Coronary artery (tissue), 2 donors: ENCODE results near the gene PLEK.

Experiments
- DNase-seq: peaks from one replicate; pipeline ENCODE4 v3.0.0-alpha.2; 2017; ENCODE audit warnings: low spot score
- H3K27ac ChIP-seq, 2 donors: fragments of 200-600 bp; sonication (generic); one replicate each; pipeline ENCODE4 v1.5.1; 2016 to 2019
- H3K4me3 ChIP-seq: fragments of 200-600 bp; sonication (generic); 2 replicates; pipeline ENCODE4 v1.5.1; 2016; ENCODE audit warnings: mild to moderate bottlenecking, moderate library complexity
- TF ChIP-seq, protein P1 (sequence below): fragments of 200-600 bp; sonication (generic); IDR thresholded peaks from one replicate; pipeline ENCODE4 v1.5.1; 2019; ENCODE audit warnings: antibody characterized with exemption

PLEK gene

GRCh38 chr2:68383778-68384177 is 18.7 kb downstream of the PLEK start:
- Histone ChIP-seq H3K4me3 (no peak overlapping the region), H3K27ac (no peak overlapping the region)
- TF ChIP-seq, protein P1, sequence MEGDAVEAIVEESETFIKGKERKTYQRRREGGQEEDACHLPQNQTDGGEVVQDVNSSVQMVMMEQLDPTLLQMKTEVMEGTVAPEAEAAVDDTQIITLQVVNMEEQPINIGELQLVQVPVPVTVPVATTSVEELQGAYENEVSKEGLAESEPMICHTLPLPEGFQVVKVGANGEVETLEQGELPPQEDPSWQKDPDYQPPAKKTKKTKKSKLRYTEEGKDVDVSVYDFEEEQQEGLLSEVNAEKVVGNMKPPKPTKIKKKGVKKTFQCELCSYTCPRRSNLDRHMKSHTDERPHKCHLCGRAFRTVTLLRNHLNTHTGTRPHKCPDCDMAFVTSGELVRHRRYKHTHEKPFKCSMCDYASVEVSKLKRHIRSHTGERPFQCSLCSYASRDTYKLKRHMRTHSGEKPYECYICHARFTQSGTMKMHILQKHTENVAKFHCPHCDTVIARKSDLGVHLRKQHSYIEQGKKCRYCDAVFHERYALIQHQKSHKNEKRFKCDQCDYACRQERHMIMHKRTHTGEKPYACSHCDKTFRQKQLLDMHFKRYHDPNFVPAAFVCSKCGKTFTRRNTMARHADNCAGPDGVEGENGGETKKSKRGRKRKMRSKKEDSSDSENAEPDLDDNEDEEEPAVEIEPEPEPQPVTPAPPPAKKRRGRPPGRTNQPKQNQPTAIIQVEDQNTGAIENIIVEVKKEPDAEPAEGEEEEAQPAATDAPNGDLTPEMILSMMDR: no peak
- no peak for DNase-seq

DNA sequence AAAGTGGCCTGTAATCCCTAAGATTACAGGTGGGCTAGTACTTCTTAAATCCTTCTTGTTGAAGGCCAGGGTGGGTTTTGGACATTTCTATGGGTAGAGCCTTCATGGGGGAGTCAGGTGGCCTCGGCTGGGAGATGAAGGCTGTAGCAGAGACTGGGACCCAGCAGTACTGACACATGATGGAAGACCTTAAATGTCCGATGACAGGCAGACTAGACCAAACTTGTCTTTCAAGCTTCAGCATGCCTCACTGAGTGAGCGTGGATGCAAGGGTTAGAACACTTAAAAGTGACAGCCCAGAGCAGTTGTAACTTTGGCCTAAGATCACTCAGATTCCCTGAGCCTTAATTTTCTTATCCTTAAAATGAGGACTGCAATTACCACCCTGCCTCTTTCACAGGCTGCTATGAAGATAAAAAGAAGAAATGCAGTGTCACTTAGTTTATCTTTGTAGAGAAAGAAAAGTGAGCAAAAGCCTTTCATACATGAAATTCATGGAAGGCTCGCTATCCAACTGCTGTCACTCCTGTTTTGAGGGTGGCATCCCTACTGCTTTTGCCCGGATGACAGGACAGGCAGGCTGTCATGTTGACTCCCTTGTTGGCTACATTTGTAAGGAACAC is 19.5 kb downstream of the PLEK start:
- Histone ChIP-seq H3K27ac (no peak overlapping the region), H3K4me3 (no peak overlapping the region)
- TF ChIP-seq, protein P1: no peak
- DNase-seq: no peak

DNA sequence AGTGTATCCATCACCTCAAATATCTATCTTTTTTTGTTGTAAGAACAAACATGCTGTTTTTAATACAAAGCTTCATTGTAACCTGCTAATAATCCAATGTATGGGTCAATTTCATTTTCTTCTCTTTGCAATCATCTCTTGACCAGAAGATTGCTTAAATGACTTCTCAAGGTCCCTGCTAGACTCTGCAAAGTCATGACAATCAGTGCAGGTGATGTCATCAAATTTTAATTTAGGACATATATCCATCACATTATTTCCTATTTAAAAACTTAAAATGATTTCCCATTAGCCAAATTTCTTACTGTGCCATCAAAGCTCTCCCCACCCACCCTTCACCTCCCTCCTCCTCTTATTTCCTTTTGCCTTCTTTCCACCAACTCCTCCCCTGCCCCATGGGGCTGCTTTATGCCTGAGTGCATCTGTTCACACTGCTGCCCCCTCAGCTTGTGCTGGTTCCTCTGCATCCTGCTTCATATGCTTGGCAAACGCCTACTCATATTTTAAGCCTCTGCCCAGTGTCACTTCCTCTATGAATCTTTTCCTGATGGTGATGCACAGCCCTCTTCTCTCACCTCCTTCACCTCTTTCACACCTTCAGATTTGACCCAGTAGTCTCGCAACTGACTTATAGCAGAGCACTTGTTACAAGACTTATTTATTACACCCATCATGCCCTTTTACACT is 20.3 kb downstream of the PLEK start:
- no peak overlapping the region for H3K27ac ChIP-seq
- no peak overlapping the region for H3K4me3 ChIP-seq
- TF ChIP-seq, protein P1: no peak
- DNase-seq: no peak

DNA sequence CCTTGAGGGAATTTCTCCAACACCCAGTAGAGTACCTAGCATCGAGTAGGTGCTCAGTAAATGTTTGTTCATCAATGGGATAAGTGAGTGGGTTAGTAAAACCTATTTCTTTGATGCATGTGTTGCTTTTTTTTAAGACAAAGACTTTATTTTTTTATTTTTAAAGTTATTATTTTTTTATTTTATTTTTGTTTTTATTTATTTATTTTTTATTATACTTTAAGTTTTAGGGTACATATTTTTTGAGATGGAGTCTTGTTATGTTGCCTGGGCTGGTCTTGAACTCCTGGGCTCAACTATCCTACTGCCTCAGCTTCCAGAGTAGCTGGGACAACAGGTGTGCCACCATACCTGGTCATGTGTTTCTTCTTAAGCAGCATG is 20.8 kb downstream of the PLEK start:
- H3K27ac ChIP-seq: no peak overlapping the region
- TF ChIP-seq, protein P1: no peak
- H3K4me3 ChIP-seq: no peak overlapping the region
- no peak for DNase-seq

DNA sequence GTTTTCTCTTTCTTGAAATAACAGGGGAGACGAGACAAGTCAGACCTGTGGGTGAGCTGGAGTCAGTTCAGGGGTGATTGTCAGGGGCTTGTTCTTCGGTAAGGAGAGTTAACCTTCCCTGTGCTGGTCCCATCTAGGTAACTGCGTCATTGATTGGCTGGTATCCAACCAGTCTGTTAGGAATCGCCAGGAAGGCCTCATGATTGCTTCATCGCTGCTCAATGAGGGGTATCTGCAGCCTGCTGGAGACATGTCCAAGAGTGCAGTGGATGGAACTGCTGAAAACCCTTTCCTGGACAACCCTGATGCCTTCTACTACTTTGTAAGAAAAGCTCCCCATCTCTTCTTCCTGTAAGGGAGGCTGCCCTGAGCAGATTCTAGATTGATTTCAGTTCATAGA is 21.3 kb downstream of the PLEK start:
- no peak overlapping the region for H3K27ac ChIP-seq
- TF ChIP-seq, protein P1: no peak
- H3K4me3 ChIP-seq: no peak overlapping the region
- DNase-seq: no peak

DNA sequence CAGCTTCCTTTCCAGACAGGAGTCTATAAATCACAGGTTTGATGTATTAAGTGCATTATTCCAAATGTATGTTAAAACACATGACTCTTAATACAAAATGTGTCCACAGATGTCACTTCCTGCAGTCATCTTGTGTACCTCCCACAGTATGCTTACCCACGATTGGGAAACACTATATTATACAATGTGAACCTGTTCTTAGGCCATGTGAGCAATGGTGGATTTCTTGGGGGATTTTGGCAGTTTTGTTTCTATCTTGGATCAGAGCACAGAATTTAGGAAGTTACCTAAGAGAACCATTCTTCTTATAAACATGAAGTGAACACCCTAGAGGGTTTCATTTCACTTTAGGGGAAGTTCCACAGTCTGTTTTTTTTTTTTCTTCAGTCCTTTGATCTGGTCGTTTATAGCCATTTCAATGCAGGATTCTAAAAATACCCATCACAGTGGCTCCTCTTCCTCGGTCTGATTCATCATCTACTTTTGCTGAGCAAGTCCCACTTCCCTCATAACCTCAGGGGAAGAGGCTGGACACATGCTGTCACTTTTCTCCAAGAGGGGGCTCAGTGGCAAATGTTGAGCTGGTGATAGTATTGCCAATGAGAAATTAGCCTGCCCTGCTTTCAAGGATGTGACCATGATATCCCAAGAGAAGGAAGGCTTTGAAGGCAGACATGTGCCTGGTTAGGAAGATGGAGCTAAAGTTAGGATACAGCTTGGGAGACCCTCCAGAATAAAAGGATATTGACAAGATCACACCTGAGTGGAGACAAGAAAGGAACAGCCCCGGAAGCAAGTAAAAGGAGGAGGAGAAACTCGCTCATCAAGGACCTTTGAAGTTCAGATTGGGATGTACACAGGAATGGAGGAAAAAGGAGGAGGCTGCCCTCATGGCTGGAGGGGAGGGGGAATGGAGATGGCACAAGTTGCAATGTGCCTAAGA is 22.6 kb downstream of the PLEK start:
- Histone ChIP-seq H3K4me3 (no peak overlapping the region), H3K27ac (peak overlapping the region in 1 of 2 donors; percentile 26)
- DNase-seq: no peak
- TF ChIP-seq, protein P1: no peak
